Heart left ventricle (tissue), 16 donors: ENCODE data around the gene RAB36. TPM values are rescaled to one million over a fixed set of nuclear protein-coding genes. Genes with fewer than 3 reads are reported as not detected.
A peak's percentile ranks its signal among the peaks of the same experiment; 100 is the strongest.

Experiments
- ATAC-seq, 4 donors: fragments of 200-7000 bp; cut with Tn5 transposase; one replicate each; pipeline ENCODE4 v1.9.1; 2020 to 2022; ENCODE audit warnings: moderate library complexity in 4 of 4, mild to moderate bottlenecking in 3 of 4, moderate number of reproducible peaks in 1 of 4
- DNase-seq, 5 donors: peaks; one replicate each; pipeline ENCODE4 v3.0.0-alpha.2; 2020
- H3K27ac ChIP-seq, 12 donors: fragments of 200-600 bp; sonication (generic) in 4 of 12; one replicate each; pipeline versions ENCODE4 v1.5.0 to v1.8.0; 2016 to 2022; ENCODE audit warnings: mild to moderate bottlenecking in 2 of 12
- H3K27me3 ChIP-seq, 9 donors: fragments of 200-600 bp; sonication (generic) in 2 of 9; one replicate each; pipeline versions ENCODE4 v1.5.1 to v1.8.0; 2016 to 2022; ENCODE audit warnings: mild to moderate bottlenecking in 3 of 9
- H3K36me3 ChIP-seq, 9 donors: fragments of 200-600 bp; sonication (generic) in 2 of 9; one replicate each; pipeline versions ENCODE4 v1.5.0 to v1.8.0; 2018 to 2022; ENCODE audit warnings: mild to moderate bottlenecking in 2 of 9
- H3K4me1 ChIP-seq, 12 donors: fragments of 200-600 bp; sonication (generic) in 4 of 12; one replicate each; pipeline versions ENCODE4 v1.5.0 to v1.8.0; 2016 to 2022; ENCODE audit warnings: mild to moderate bottlenecking in 3 of 12
- H3K4me3 ChIP-seq, 12 donors: fragments of 200-600 bp; sonication (generic) in 4 of 12; one replicate each; pipeline versions ENCODE4 v1.5.0 to v1.8.0; 2017 to 2022; ENCODE audit warnings: mild to moderate bottlenecking in 9 of 12, moderate library complexity in 4 of 12
- H3K9me3 ChIP-seq, 12 donors: fragments of 200-600 bp; sonication (generic) in 4 of 12; one replicate each; pipeline versions ENCODE4 v1.5.0 to v1.8.0; 2016 to 2022; ENCODE audit warnings: mild to moderate bottlenecking in 1 of 12
- CTCF ChIP-seq, 12 donors: fragments of 200-600 bp; sonication (generic) in 4 of 12; IDR thresholded peaks; one replicate each; pipeline versions ENCODE4 v1.5.0 to v1.8.0; 2018 to 2022; ENCODE audit warnings: antibody characterized with exemption in 12 of 12, mild to moderate bottlenecking in 5 of 12
- POLR2A ChIP-seq, 2 donors: fragments of 450-650 bp; IDR thresholded peaks; one replicate each; pipeline ENCODE4 v1.6.1; 2017; ENCODE audit warnings: antibody characterized with exemption in 2 of 2, mild to moderate bottlenecking in 2 of 2, moderate library complexity in 2 of 2
- WGBS, 4 donors: extraction: QIAGEN DNeasy Blood & Tissue Kit in 2 of 4; methylation state at CpG; one replicate each; pipeline versions ENCODE4 v1.1.5 to v1.1.7; 2013 to 2018; 5-methylcytosine and 5-hydroxymethylcytosine counted together
- intact Hi-C, 10 donors: fragments of 100-400 bp; cut with DNase I; formaldehyde crosslinking; loops; one replicate each; pipeline versions ENCODE4 v1.11.1 to v1.14.2; 2022
- polyA plus RNA-seq, 2 donors: library from polyadenylated mRNA; stranded (reverse); fragments of 200-250 nt; gene quantifications; one replicate each; pipeline ENCODE4 v1.2.3, GENCODE V29; 2013
- total RNA-seq, 9 donors: library from RNA; depleted of rRNA in 2 of 9; stranded (reverse); fragments of >200 nt in 2 of 9; fragmentation: NEBNext Ultra II Directional in 3 of 9; extraction: Animal tissue kit (Norgen Biotek cat#: 25700) in 3 of 9; gene quantifications; one replicate each; pipeline versions ENCODE4 v1.1.0 to v1.2.4, GENCODE V29; 2016 to 2023
- donor health status: ischemic (EF 13 %, LVEDD 7.1; RV severe dilation, severe dysfunction).
- donor health status: healthy with polysubstance abuse.
- donor health status: DM: no; HTN: yes; CAD: no.
- donor health status: DM: no; HTN: no; CAD: no.
- donor health status: ischemic (EF 25% LVEDD 6.9; RV normal size, moderate dysfunction).
- donor health status: ischemic (EF 25% LVEDD 5.7; RV mildly dilated, moderate dysfunction).
- donor health status: healthy.
- donor health status: DM: yes; HTN: yes; CAD: no.
- donor health status: ischemic (EF 35%, LVEDD 5.7; RV mildly dilated, moderate dysfunction).
- donor health status: nonischemic (EF 11% LVEDD 7.7; RV severe dilation, severe dysfunction).
- donor health status: DM: yes; HTN: yes; CAD: no.
- donor health status: PGD.
- donor health status: ischemic (EF 29% LVEDD 5.4; RV normal size, mild dysfunction).
- donor health status: nonischemic (EF 23%, LVEDD 6.1; RV moderate dilation, normal function).

RAB36 gene
- total and polyA plus RNA-seq, 11 donors, result 0.11 to 3.2 (median 0.54) TPM

GRCh38 chr22:23184100-23184763 lies 39.0 kb downstream of the RAB36 start:
- intact Hi-C loops, result loop anchor here in 9 of 10 donors (5.0 kb wide), 5 partner anchors 33 to 53 kb away; no protein-coding TSS in a partner anchor
- Histone ChIP-seq H3K27ac (peak overlapping the region in 1 of 12 donors; percentile 12), H3K4me3 (peak overlapping the region in 7 of 12 donors; percentile 58 to 90 (median 75)), H3K27me3 (no peaks in the 10 kb centered on the region), H3K4me1 (peaks cover 11 to 64% (median 43%) of the 10 kb centered on the region in 12 donors), H3K9me3 (no peaks in the 10 kb centered on the region), H3K36me3 (peaks cover 0 to 8% (median 0%) of the 10 kb centered on the region in 9 donors)
- ATAC-seq (no peak), DNase-seq (peak in 1 of 5 donors; percentile 4)
- WGBS, 4 donors, result 76 to 88% (median 82%) methylated on average over 3 of the region's 3 CpGs
- TF ChIP-seq POLR2A (IDR thresholded peaks at IDR 0.05) (no peak), CTCF (IDR thresholded peaks at IDR 0.05) (no peak)

GRCh38 chr22:23184764-23185113 lies 39.5 kb downstream of the RAB36 start:
- peaks cover 0 to 8% (median 0%) of the 10 kb centered on the region in 9 donors for H3K36me3 ChIP-seq
- H3K4me3 ChIP-seq, result no peak overlapping the region
- TF ChIP-seq CTCF (IDR thresholded peaks at IDR 0.05), result no peak
- no peak for TF ChIP-seq POLR2A (IDR thresholded peaks at IDR 0.05)
- DNase-seq, result peak in 1 of 5 donors; percentile 24
- no peaks in the 10 kb centered on the region for H3K9me3 ChIP-seq
- peaks cover 9 to 61% (median 38%) of the 10 kb centered on the region in 12 donors for H3K4me1 ChIP-seq
- 64 to 80% (median 74%) methylated on average over 4 to 5 of the region's 5 CpGs for WGBS, 4 donors
- no peak for ATAC-seq
- H3K27me3 ChIP-seq, result no peaks in the 10 kb centered on the region
- intact Hi-C loops, result loop anchor here in 9 of 10 donors (5.0 kb wide), 6 partner anchors 33 to 78 kb away; no protein-coding TSS in a partner anchor
- peak overlapping the region in 1 of 12 donors; percentile 70 for H3K27ac ChIP-seq

- ATAC-seq (no peak), DNase-seq (no peak)
- Histone ChIP-seq H3K4me3 (no peak overlapping the region), H3K27ac (no peak overlapping the region), H3K9me3 (no peaks in the 10 kb centered on the region), H3K4me1 (peaks cover 0 to 64% (median 29%) of the 10 kb centered on the region in 12 donors), H3K27me3 (no peaks in the 10 kb centered on the region), H3K36me3 (peaks cover 0 to 18% (median 0%) of the 10 kb centered on the region in 9 donors)
- intact Hi-C loops, result loop anchor here in 1 of 10 donors (5.0 kb wide), 1 partner anchor 75 kb away; no protein-coding TSS in a partner anchor
- TF ChIP-seq POLR2A (IDR thresholded peaks at IDR 0.05) (no peak), CTCF (IDR thresholded peaks at IDR 0.05) (no peak)
- WGBS, 4 donors, result 55 to 66% (median 61%) methylated on average over 4 of the region's 4 CpGs
Measured at GRCh38 chr22:23187211-23187610, 41.9 kb downstream of the RAB36 start.

DNA sequence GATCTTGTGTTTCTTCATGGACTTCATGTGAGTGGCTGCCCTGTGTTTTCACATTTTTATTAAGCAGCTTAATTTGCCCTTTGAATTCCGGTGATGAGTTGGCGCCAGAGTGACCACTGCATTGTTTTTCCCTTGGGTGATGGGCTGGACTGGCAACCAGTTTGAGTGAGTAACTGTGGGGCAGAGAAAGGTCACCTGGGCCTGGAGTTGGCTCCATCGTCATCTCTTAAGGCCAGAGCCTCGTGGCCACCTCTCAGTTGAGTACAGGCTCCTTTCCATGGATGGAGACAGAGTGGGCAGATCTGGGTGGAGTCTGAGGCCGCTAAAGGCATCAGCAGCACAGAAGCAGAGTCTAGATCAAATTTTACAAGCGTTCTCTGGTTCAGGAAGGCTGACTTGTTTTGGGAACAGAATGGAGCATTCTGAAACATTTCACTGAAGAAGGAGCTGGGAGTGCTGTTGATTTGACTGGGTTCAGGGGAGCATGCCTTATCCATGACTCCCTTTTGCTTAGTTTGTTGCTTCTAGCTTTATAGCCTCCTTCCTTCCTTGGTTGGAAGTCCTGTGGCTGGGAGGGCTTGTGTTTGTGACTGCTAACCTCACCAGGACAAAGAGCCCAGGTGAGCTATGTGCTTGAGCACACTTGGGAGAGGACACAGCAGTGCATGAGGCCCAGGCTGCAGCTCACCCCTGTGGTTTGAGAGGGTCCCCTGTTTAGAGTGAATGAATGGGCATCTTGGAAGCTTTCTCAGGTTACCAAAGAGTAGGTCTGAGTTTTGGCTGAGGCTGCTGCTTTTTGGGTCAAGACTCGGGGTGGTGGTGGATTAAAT lies 42.8 kb downstream of the RAB36 start:
- no peaks in the 10 kb centered on the region for H3K27me3 ChIP-seq
- H3K36me3 ChIP-seq, result peaks cover 0 to 20% (median 0%) of the 10 kb centered on the region in 9 donors
- peak in 1 of 5 donors; percentile 10 for DNase-seq
- 78 to 79% (median 79%) methylated on average over 7 of the region's 7 CpGs for WGBS, 4 donors
- intact Hi-C loops, result loop anchor here in 1 of 10 donors (5.0 kb wide), 1 partner anchor 74 kb away; no protein-coding TSS in a partner anchor
- no peaks in the 10 kb centered on the region for H3K9me3 ChIP-seq
- TF ChIP-seq POLR2A (IDR thresholded peaks at IDR 0.05) (no peak), CTCF (IDR thresholded peaks at IDR 0.05) (no peak)
- H3K4me1 ChIP-seq, result peaks cover 0 to 64% (median 23%) of the 10 kb centered on the region in 12 donors
- ATAC-seq, result no peak
- H3K4me3 ChIP-seq, result no peak overlapping the region
- H3K27ac ChIP-seq, result no peak overlapping the region
